Stimulated activated CD4-positive, alpha-beta T cell treated with anti-CD3 and anti-CD28 coated beads, Interleukin-1b, Interleukin-23, amount 100 ng/mL, for 4 hours (primary cell): ENCODE data around the gene HSPA1L.

ENCODE experiments used
- DNase-seq, 2 donors: peaks; one replicate each; pipeline ENCODE4 v3.0.0-alpha.2; 2020; ENCODE audit warnings: low read depth in 2 of 2

Gene HSPA1L

DNA sequence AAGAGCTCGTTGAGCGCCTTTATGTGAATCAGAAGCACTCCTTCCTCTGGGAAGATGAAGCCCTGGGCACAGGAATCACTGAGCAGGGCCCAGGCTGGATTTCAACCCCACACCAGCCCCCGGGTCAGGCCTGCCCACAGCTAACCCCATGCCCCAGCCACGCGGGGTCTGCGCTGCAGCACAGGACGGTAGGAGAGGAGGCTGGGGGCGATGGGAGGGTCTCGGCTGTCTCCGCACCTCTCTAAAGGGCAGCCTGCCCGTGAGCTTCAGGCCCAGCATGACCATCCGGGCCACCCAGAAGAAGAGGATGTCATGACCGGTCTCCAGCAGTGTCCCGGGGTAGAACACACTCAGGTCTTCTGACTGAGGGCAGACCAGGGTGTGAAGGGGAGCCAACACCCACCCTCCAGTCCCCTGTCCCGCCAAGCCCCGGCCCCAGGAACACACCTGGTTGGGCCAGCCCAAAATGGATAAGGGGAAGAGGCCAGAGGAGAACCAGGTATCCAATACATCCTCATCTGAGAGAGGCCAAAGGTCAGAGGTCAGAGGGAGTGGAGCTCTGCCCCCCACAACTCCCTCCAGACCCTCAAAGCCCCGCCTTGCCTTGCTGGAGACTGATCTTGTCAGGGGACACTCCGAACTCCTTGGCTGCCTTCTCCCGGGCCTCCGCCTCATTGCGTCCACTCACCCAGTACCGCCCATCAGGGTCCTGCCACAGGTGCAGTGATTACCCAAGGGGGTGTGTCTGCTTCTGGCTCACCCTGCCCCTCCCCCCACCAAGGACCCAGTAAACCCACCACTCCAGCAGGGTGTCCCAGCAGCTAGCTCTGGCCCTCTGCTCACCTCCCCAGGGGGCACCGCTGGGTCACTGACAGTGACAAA is 33.6 kb downstream of the HSPA1L start:
- no peak for DNase-seq

DNA sequence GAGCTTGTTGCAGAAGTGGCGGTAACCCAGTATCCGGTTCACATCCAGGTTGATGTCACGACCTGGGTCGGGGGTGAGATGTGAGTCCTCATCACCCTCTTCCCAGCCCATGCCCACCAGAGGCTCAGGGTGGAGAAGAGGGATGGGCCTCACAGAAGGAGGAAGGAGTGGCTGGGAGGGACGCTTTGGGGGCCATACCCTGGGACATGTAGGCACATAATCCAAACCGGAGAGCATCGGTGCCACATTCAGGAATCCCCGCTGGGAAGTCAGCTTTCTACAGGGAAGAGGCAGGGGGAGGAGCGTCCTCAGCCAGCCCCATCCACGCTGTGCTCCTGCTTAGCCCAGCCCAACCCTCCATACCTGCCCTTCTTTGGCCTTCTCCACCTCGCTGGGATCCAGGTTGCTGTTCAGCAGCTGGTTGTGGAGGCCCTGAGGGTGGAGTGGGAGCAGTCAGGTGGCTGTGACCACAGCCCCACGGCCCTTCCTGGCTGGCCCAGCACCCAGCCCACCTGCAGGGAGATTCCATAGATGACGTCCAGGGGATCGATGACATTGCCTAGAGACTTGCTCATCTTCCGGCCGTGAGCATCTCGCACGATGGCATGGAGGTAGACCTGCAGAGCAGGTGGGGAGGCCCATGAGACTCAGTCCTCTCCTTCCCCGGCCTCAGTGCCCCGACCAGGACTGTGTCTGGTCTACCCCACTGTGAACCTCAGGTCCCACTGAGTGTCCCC is 34.4 kb downstream of the HSPA1L start:
- no peak for DNase-seq

DNA sequence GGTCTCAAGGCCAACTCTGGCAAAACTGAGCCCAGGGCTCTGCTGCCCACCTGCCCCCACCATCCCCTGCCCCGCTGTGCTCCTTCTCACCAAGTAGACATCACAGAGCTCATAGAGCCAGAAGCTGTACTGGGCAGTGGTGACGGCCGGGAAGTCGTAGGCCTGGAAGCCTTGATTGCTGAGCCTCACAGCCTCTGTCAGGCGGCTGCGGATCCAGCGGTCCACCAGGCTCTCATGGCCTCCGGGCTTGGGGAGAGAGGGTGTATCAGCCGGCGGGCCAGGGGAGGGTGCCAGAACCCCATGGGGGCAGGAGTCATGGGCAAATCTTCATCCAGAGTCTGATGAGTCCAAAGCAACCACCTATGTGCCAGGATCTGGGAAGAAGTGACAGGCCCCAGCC is 35.2 kb downstream of the HSPA1L start:
- DNase-seq, result no peak

DNA sequence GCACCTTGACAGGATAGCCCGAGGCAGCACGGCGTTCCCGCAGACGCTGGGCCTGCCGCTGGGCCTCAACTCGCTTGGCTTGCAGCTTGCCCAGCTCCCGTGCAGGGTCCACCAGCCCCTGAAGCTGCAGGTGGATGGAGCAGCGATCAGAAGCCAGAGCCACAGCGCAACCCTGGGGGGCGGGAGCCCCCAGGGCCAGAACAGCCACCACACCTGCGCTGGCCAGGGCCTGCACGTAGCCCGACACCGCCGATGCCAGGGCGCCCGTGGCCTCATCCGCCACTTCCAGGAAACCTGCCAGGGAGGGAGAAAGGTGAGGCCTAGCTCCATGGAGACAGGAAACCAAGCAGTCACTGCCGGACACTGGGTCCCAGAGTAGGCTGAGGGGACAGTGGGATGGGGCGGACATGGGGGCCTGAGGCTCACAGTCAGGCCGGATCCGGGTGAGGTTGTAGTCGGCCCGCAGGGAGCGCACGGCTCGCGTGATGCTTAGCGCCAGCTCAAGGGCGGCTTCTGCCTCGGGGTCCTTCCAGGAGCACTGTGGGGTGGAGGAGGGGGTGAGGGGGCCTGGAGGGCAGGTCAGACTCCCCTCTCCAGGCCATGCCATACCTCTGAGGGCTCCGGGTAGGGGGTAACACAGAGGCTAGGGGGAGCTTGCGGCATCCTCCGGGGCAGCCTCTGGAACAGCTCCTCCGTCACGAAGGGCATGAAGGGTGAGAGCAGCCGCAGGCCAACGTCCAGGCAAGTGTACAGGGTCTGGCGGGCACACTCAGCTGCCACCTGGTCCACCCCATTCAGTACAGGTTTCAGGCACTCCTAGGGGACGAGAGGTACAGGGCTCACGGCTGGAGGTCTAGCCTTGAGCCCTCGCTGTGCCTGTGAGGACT is 35.8 kb downstream of the HSPA1L start:
- DNase-seq, result no peak

DNA sequence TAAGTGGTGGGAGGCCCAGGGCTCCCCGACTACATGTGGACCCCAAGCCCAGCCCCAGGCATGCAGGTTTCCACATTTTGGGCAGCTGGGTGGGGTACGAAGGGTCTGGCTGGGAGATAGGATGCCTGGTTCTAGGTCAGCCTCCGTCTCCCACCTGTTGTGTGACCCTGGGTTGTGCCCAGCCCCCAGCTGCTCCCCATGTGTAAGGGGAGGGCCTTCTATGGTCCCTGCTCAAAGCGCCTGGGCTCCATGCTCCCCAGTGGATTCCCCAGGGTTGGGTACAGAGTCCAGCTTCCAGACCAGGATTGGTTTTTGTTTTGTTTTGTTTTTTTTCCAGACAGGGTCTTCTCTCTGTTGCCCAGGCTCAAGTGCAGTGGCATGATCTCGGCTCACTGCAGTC is 36.9 kb downstream of the HSPA1L start:
- DNase-seq, result no peak

DNA sequence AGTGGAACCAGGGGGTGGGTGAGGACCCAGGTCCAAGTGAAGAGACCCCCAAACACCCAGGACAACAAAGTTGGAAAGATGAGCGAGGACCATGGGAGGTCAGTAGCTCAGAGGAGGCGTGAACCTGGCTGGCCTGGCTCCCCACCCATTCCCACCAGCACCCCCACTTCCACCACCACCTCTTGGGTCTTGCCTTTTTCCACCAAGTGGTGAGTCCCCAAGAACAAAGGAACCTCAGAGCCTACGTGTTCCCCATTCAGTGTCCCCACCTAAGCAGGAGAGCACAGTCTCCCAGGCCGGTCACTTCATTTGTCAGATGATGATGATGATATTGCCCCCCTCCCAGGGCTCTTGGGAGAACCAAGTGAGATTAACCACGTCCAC is 37.4 kb downstream of the HSPA1L start:
- DNase-seq, result no peak

DNA sequence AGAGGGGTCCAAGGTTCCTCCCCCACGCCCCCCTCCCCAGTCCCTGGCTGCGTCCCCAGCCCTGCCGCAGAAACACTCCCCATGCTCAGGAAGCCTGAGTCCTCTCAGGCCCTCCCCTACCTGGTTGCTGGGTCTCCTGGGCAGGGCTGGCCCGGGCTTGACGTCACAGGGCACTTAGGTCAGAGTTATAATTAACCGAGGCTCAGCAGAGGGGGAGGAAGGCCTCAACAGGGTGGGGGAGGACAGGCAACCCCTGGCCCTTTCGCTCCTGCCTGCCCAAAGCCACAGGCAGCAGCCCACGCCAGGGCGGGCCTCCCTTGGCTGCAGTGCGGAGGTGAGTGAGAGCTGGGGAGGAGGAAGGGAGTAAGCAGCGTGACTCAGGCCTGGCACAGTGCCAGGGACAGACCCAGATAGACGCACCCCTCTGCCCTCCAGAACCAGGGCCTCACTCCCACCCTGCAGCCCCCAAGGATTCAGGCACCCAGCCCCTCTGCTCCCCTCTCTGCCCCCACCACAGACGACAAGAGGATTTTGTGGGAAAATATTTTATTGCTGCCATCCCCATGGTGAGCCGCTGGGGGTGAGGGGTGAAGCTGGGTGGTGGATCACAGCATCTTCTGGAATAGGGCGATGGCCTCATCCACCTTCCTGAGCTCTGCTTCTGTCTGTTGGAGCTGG is 38.0 kb downstream of the HSPA1L start, which contains the start of gene VWA7:
VWA7 (minus strand) TSS at position 340 of the 678 bp plus-strand sequence. CDS start 549 bp downstream, outside the sequence.
- DNase-seq, result peak; percentile 73 to 77

DNA sequence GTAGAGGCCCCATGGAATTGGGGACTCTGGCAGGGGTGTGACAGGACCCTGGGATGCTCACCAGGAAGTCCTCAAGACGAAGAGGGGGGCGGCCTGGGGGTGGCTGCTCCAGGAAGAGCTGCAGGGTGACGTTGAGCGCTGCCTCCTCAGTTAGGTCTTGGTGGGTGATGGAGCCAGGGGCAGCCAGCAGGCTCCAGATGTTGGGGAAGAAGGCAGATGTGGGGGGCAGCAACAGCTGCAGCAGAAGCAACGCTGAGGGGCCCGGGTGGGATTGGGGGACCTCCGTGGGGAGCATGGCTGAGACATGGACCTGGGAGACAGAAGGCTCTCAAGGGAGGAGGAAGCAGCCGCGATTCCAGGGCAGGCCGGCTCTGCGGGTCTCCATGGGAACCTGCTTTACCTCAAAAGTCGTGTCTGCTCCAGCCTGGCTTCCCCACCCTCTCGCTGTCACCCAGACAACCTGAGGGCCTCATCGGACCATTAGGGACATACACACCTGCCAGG is 38.5 kb downstream of the HSPA1L start:
- no peak for DNase-seq

DNA sequence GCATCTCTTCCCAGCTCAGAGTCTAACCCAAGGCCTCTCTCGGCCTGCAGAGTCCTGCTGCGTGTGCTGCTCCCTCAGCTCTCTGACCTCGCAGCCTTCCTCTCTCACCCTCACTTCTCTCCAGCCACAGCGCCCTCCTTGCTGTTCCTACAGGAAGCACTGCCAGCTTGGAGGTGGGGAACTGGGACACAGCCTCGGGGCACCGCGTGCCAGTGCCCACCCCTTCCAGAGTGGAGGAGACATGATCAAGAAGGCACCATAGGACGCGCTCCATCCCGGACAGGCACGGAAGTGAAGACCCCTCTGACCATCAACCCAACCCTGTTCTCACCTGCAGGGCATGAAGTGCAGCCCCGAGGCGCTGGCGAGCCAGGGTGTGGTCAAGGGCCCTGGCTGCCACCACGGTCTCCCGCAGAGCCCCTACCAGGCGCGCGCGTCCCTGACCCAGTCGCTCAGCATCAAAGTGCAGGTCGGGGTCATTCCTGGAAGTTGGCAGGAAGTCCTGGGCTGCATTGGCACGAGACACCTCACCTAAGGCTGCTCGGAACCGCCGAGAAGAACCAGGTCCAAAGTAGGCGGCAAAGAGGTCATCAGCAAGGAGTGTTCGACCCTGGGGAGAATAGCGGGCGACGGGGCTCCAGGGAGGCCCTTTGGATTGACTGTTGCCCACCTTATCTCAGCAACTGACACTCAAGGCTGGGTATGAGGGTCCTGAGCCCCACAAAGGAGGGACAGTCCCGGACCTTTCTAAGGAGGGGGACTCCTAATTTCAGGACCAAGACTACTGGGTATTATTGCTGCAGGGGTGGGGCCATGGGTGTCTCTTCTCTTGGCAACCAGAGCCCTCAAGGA is 39.2 kb downstream of the HSPA1L start:
- no peak for DNase-seq

DNA sequence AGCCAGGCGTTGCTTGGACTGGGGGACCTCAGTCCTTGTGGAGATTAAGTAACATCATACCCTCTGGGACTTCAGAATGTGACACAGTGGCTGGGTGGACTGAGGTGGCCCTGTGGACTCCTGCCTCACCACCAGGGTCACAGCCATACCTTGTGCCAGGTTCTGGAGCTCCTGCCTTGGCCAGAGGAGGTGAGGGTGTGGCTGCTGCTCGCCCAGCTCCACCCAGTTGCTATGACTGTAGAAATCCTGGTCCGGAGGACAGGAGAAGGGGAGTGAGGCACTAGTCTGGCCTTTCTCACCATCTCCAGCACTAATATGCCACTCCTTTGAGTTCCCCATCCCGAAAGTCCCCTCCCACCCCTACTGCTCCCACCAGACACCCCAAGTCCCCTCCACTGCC is 39.9 kb downstream of the HSPA1L start:
- no peak for DNase-seq

DNA sequence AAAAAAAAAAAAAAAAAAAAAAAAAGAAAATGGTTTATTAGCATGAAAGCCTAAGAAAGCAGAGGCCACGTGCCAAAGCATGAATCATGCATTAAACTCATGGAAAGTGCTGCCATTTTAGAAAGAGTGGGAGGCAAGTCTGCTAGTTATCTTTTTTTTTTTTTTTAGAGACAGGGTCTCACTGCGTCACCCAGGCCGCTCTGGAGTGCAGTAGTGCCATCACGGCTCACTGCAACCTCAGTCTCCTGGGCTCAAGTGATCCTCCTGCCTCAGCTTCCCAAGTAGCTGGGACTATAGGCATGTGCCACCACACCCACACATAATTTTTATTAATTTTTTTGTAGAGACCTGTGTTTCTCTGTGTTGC is 43.1 kb downstream of the HSPA1L start:
- DNase-seq, result peak in 1 of 2 donors; percentile 23

DNA sequence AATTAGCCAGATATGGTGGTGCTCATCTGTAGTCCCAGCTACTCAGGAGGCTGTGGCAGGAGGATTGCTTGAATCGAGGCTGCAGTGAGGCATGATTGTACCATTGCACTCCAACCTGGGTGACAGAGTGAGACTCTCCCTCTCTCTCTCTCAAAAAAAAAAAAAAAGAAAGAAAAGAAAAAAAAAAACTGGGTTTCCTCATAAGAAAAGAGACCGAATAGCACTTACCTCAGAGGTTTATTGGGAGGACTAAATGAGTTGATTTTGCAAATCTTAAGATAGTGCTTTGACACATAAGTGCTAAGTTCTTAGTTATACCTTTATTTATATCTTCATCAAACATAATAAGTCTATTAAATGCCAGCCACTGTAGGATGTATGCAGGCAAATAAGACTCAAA is 44.2 kb downstream of the HSPA1L start:
- no peak for DNase-seq

DNA sequence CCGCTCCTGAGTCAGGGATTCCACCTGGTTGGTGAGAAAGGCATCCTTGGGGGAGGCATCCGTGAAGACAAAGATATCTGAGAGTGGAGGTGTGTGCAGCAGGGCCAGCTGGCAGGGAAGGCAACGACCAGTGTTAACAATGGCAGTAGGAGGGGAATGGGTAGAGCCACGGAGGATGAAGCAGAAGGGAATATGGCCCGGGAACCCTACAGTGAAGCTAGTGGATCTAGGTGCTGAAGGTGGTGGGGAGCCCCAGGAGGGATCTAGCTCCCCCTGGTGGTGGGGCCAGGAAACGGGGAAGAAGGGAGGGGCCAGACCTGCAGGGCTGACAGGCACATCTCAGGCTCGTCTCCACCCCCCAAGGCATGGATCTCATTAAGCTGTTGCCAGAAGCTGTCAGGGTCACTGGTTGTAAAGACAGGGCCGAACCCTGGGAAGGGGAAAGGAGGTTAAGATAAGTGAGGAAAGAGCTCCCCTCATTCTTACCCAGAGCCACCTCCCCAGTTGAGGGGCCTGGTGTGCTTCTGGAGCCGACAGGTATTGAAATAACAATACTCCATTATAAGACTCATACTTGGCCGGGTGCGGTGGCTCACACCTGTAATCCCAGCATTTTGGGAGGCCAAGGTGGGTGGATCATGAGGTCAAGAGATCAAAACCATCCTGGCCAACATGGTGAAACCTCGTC is 45.3 kb downstream of the HSPA1L start:
- DNase-seq, result peak; percentile 70 to 72

DNA sequence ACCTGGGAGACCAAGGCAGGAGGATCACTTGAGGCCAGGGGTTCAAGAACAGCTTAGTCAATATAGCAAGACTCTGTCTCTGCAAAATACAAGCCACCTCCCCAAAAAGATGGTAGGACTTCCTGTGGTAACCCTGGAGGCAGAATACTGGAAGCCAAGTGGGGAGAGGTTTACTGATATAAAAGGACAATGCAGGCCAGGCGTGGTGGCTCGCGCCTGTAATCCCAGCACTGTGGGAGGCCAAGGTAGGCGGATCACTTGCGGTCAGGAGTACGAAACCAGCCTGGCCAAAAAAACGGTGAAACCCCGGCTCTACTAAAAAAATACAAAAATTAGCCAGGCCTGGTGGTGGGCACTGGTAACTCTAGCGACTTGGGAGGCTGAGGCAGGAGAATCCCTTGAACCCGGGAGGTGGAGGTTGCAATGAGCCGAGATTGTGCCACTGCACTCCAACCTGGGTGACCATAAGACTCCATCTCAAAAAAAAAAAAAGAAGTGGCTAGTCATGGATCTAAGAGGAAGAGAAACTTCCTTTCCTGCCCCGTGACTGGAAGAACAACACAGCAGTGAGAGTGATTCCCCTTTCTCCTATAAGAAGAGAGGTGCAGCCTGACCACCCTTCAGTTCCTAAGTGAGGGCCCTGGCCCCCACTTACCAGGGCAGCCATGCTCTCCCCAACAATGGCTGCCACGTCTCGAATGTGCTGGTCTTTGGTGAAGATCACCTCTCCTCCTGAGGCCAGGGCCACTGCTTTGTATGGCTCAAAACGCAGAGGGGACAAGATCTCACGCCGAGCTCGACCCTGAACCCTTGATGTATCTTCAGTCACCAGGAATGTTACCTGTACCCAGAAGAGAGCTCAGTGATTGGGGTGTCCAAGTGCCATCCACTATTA is 46.5 kb downstream of the HSPA1L start:
- DNase-seq, result no peak

DNA sequence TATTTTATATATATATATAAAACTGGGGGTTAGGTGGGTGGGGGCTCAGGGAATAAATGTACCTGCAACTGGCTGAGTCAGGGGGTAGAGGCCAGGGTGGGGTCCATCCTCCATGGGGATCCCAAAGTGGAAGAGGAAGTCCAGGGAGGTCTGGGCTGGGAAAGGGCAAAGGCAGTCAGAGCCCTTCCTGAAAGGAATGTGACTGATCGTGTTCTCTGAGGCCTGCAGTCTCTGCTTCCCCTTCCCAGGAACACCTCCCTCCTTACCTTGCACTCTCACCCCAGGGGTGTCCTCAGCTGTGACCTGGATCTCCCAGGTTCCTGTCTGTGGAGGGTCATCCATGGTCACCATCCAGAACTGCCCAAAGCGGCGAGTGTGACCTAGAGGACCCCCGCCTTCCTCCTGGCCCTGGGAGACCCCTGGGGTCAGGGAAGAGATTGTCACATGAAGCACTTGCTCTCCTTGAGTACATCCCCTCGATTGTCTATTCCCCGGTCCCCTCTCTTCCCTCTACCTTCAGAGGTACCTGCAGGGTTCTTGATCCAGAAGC is 47.9 kb downstream of the HSPA1L start:
- DNase-seq, result no peak

DNA sequence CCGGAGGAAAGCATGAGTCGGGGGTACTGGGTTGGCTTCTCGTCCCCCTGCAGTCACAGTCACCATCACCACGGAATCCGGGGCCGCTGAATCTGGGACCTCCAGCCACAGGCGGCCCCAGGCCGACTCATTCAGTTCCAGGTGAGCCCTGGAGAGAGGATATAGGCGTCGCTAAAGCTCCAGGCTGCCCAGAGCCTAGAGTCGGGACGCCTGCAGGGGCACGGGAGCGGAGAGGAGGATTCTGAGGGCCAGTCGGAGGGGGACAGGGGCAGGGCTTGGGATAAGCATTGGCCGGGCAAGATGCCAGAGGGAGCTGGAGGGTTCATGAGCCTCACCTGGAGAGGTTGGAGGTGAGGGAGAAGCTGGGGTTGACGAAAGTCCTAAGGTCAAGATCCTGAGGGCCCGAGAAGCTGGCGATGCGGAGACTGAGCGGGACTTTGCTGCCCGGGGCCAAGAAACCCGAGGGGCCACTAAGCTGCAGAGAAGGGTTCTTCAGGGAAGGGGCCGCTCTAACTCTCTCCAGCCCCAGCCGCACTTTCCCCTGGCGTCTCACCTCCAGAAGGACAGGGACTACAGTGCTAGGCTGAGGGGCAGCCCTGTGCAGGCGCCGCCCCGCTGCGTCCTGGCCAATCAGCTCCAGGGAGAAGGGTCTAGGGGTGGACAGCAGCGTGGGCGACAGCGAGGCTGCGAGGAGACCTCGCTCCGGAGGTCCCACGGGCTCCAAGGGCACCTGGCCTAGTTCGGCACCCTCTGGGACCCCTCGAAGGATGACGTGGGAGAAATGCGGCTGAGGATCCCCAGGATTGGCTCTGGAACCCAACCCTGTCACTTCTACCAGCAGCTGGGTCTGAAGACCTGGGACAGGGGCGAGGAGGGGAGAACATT is 48.9 kb downstream of the HSPA1L start:
- no peak for DNase-seq

DNA sequence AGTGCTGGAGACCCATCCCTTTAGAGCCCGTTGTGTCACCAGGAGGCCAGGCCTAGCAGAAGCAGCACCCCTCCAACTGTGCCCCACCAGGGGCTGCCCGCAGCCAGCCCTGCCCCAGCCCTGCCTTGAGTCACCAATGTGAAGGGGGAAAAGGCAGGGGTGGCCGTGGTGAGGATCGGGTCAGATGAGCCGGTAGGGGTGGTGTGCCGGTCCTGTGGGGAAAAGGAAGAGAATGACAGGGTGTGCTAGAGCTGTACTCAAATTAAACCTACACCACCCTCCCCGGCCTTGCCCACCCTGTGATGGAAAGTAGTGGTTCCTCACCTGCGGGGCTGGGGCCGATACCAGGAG is 49.5 kb downstream of the HSPA1L start:
- DNase-seq, result no peak

DNA sequence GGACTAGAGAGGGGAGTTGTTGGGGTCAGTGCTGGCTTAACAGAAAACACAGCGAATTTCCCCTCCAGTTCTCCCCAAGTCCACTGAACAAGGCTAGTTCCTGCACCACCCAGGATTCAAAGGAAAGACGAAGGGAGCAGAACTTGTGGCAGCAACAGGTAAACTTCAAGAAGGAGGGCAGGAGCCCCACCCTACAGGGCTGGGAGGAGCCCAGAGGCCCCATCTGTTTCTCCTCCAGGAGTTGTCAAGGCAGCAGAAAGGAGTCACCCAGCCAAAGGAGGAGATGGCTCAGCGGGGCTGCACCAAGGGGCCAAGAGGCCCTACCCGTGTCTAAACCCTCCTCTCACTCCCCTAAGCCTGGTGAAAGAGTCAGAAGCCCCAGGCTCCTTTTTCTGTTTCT is 50.9 kb downstream of the HSPA1L start:
- no peak for DNase-seq
